NB4 (cell line): Measurements from ENCODE around the gene CDC25A.

Experiments used
- DNase-seq: peaks from one replicate; pipeline ENCODE4 v3.0.0; 2010; ENCODE audit warnings: low read depth
- H3K4me3 ChIP-seq: one replicate; pipeline ENCODE4 v1.5.1; 2011; ENCODE audit warnings: mild to moderate bottlenecking, low read depth, low read length, moderate library complexity
- MYC ChIP-seq: IDR thresholded peaks from 2 replicates; pipeline ENCODE4 v1.6.1; 2011; ENCODE audit warnings: low read depth, low read length
- POLR2A ChIP-seq: IDR thresholded peaks from 2 replicates; pipeline ENCODE4 v1.6.1; 2011; ENCODE audit warnings: mild to moderate bottlenecking; ENCODE audit not compliant: insufficient read length; ENCODE audit errors: extremely low read depth
- TF ChIP-seq, protein P1 (sequence below): IDR thresholded peaks from one replicate; pipeline ENCODE4 v1.5.1; 2012; ENCODE audit warnings: low read depth, low read length
- TF ChIP-seq, protein P2 (sequence below): IDR thresholded peaks from 2 replicates; pipeline ENCODE4 v1.6.1; 2011; ENCODE audit warnings: low read depth, low read length

The CDC25A gene

DNA sequence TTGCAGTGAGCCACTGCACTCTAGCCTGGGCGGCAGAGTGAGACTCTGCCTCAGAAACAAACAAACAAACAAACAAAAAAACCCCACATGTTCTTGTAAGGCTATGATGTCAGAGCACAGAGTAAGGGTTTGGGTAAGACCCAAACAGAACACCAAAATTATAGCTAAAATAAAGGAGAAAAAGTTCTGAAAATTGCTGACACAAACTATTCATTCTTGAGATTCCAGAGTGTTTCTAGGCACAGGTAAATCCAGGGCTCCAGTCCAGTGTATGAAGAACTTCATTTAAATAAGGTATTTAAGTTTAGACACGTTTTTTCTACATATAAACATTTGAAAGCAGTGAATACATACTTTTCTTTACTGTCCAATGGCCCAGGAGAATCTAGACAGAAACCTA lies 3.9 kb downstream of the CDC25A start:
- DNase-seq: no peak
- TF ChIP-seq MYC (no peak), POLR2A (no peak)
- TF ChIP-seq, protein P1, sequence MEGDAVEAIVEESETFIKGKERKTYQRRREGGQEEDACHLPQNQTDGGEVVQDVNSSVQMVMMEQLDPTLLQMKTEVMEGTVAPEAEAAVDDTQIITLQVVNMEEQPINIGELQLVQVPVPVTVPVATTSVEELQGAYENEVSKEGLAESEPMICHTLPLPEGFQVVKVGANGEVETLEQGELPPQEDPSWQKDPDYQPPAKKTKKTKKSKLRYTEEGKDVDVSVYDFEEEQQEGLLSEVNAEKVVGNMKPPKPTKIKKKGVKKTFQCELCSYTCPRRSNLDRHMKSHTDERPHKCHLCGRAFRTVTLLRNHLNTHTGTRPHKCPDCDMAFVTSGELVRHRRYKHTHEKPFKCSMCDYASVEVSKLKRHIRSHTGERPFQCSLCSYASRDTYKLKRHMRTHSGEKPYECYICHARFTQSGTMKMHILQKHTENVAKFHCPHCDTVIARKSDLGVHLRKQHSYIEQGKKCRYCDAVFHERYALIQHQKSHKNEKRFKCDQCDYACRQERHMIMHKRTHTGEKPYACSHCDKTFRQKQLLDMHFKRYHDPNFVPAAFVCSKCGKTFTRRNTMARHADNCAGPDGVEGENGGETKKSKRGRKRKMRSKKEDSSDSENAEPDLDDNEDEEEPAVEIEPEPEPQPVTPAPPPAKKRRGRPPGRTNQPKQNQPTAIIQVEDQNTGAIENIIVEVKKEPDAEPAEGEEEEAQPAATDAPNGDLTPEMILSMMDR: no peak
- TF ChIP-seq, protein P2, sequence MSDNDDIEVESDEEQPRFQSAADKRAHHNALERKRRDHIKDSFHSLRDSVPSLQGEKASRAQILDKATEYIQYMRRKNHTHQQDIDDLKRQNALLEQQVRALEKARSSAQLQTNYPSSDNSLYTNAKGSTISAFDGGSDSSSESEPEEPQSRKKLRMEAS: no peak
- H3K4me3 ChIP-seq: peak overlapping the region; percentile 16

DNA sequence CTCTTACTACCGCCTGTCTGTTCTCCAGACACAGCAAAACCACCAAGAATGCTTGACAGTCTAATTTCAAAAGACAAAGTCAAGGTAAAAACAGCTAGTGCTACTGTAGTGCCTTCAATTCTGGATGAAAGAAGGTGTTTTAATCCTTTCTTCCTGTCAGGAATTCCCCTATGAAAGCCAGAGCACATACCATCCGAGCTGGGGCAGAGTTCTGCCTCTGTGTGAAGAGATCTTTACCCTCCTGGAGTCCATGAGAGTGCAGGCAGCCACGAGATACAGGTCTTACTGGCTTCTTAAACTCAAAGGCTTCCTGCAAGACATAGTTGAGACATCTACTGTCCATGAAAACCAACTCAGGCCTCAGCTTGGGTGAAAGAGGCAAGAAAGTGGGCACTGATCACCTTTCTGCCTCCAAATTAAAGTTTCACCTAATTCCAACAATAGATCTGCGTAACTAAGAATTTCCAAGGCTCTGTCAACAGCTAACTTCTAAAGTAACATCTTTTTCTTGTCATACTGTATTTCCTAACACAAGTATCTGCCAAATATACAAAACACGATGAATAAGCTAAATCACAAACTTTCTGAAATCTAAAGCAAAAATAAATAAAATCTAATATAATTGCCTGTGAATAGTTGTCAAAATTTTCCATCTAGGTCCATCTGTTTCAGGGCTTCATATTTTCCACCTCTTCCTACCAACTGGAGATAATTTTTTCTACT lies 7.5 kb downstream of the CDC25A start:
- H3K4me3 ChIP-seq: no peak overlapping the region
- no peak for TF ChIP-seq MYC
- no peak for DNase-seq

GRCh38 chr3:48180021-48180420 lies 8.2 kb downstream of the CDC25A start:
- no peak for DNase-seq
- TF ChIP-seq MYC (no peak), POLR2A (no peak)
- TF ChIP-seq, protein P1: no peak
- TF ChIP-seq, protein P2: no peak
- no peak overlapping the region for H3K4me3 ChIP-seq

- DNase-seq: no peak
- TF ChIP-seq, protein P2: no peak
- TF ChIP-seq MYC (no peak), POLR2A (no peak)
- TF ChIP-seq, protein P1: no peak
- no peak overlapping the region for H3K4me3 ChIP-seq
Observed at GRCh38 chr3:48178072-48178471, 10.1 kb downstream of the CDC25A start.

GRCh38 chr3:48157950-48158376 lies 30.3 kb downstream of the CDC25A start:
- no peak overlapping the region for H3K4me3 ChIP-seq
- TF ChIP-seq, protein P1: peak; percentile 68
- TF ChIP-seq POLR2A (no peak), MYC (no peak)
- TF ChIP-seq, protein P2: no peak
- peak; percentile 67 for DNase-seq

GRCh38 chr3:48157202-48157840 lies 30.9 kb downstream of the CDC25A start:
- TF ChIP-seq, protein P2: no peak
- TF ChIP-seq, protein P1: no peak
- no peak for TF ChIP-seq POLR2A
- no peak for TF ChIP-seq MYC
- DNase-seq: no peak
- H3K4me3 ChIP-seq: no peak overlapping the region
